Endothelial cell of umbilical vein (primary cell): ENCODE measurements around the gene OR1N2. TPM values are rescaled to one million over a fixed set of nuclear protein-coding genes. Genes with fewer than 3 reads are reported as not detected.

Experiments used
- BruUV-seq: library from RNA; stranded (reverse); fragments of 400-500 nt; replicated peaks from 2 replicates; lab custom pipeline; 2021; lab: Mats Ljungman, UMichigan
- CTCF ChIA-PET: fragments of 300-600, 350-600 bp; sonication (Branson Sonifier 250); formaldehyde crosslinking; loops from one replicate; lab custom pipeline; 2021; ENCODE audit warnings: antibody characterized with exemption, inconsistent platforms; lab: Charles Lee
- POLR2A ChIA-PET: fragments of 300-600, 350-600 bp; sonication (Branson Sonifier 250); formaldehyde crosslinking; loops from one replicate; lab custom pipeline; 2021; ENCODE audit warnings: antibody characterized with exemption, inconsistent platforms; lab: Charles Lee
- DNase-seq: peaks from one replicate; pipeline ENCODE4 v3.0.0-alpha.2; 2011; ENCODE audit warnings: low read depth, low spot score
- FAIRE-seq: peaks from 2 replicates; lab custom pipeline; 2011; peaks lifted over from hg19 to GRCh38; lab: Jason Lieb, UNC
- H2AFZ ChIP-seq: 2 replicates; pipeline ENCODE4 v1.6.0; 2012; ENCODE audit warnings: low read depth, low read length, control low read depth, inconsistent platforms
- H3K27ac ChIP-seq: 2 replicates; pipeline ENCODE4 v1.5.1; 2011; ENCODE audit warnings: low read depth, mild to moderate bottlenecking, control low read depth, low read length, moderate library complexity; ENCODE audit not compliant: insufficient read depth
- H3K27me3 ChIP-seq, 2 experiments: 2 replicates each; pipeline versions ENCODE4 v1.6.0 to v1.6.1; 2011; ENCODE audit warnings: low read length in 2 of 2, mixed read lengths in 1 of 2; ENCODE audit not compliant: control insufficient read depth in 2 of 2, insufficient read depth in 2 of 2
- H3K36me3 ChIP-seq, 2 experiments: 2 replicates in 1 of 2; 3 replicates in 1 of 2; pipeline ENCODE4 v1.5.1; 2011; ENCODE audit warnings: low read length in 2 of 2, mild to moderate bottlenecking in 1 of 2, moderate library complexity in 1 of 2; ENCODE audit not compliant: control insufficient read depth in 2 of 2, insufficient read depth in 2 of 2; ENCODE audit errors: extremely low read depth in 1 of 2
- H3K4me1 ChIP-seq: 3 replicates; pipeline ENCODE4 v1.5.1; 2011; ENCODE audit warnings: mild to moderate bottlenecking, low read length; ENCODE audit not compliant: control insufficient read depth, insufficient read depth; ENCODE audit errors: extremely low read depth
- H3K4me2 ChIP-seq: 2 replicates; pipeline ENCODE4 v1.6.1; 2011; ENCODE audit warnings: low read length, control low read depth, mixed read lengths; ENCODE audit not compliant: insufficient read depth
- H3K4me3 ChIP-seq, 3 experiments: fragments of 200-600 bp in 1 of 3; sonication (generic), shearing (Covaris generic) in 1 of 3; replicated peaks in 1 of 3; 2 replicates each; pipeline ENCODE4 v1.5.1; 2011 to 2016; ENCODE audit warnings: control low read depth in 3 of 3, low read length in 3 of 3, mild to moderate bottlenecking in 2 of 3, inconsistent platforms in 1 of 3, low read depth in 1 of 3, moderate library complexity in 1 of 3; ENCODE audit not compliant: insufficient read depth in 1 of 3
- H3K79me2 ChIP-seq: 2 replicates; pipeline ENCODE4 v1.6.0; 2012; ENCODE audit warnings: low read length, inconsistent platforms; ENCODE audit not compliant: control insufficient read depth, insufficient read depth
- H3K9ac ChIP-seq: replicated peaks from 2 replicates; pipeline ENCODE3; 2011; ENCODE audit warnings: low read length, control low read depth; ENCODE audit not compliant: insufficient read depth; ENCODE audit errors: extremely low read depth
- H3K9me1 ChIP-seq: replicated peaks from 3 replicates; pipeline ENCODE4 v1.6.0; 2011; ENCODE audit warnings: mild to moderate bottlenecking, low read length; ENCODE audit not compliant: control insufficient read depth, insufficient read depth; ENCODE audit errors: extremely low read depth
- H3K9me3 ChIP-seq: replicated peaks from 2 replicates; pipeline ENCODE4 v1.5.1; 2012; ENCODE audit warnings: low read length, inconsistent platforms; ENCODE audit not compliant: control insufficient read depth, insufficient read depth
- H4K20me1 ChIP-seq: replicated peaks from 2 replicates; pipeline ENCODE3; 2011; ENCODE audit warnings: mild to moderate bottlenecking, low read length; ENCODE audit not compliant: control insufficient read depth, insufficient read depth; ENCODE audit errors: extremely low read depth
- CTCF ChIP-seq, 2 donors: IDR thresholded peaks; 1 replicate in 1 of 2; 2 replicates in 1 of 2; pipeline ENCODE4 v1.5.1; 2011; ENCODE audit warnings: low read length in 2 of 2, mild to moderate bottlenecking in 2 of 2, moderate library complexity in 2 of 2, control low read depth in 1 of 2, inconsistent platforms in 1 of 2, low read depth in 1 of 2; ENCODE audit not compliant: insufficient read depth in 1 of 2; ENCODE audit errors: extremely low read depth in 1 of 2
- EZH2 ChIP-seq: IDR thresholded peaks from 2 replicates; pipeline ENCODE4 v1.6.1; 2012; ENCODE audit warnings: borderline replicate concordance, low read depth, mild to moderate bottlenecking, moderate library complexity, low read length, inconsistent platforms; ENCODE audit not compliant: severe bottlenecking
- FOS ChIP-seq: IDR thresholded peaks from 2 replicates; pipeline ENCODE4 v1.6.1; 2011; ENCODE audit warnings: mild to moderate bottlenecking, low read length, moderate library complexity, borderline replicate concordance; ENCODE audit not compliant: insufficient read depth
- GATA2 ChIP-seq: IDR thresholded peaks from 2 replicates; pipeline ENCODE4 v1.7.0; 2011; ENCODE audit warnings: low read depth, mild to moderate bottlenecking, moderate library complexity, mixed read lengths, low read length; ENCODE audit not compliant: insufficient read length, insufficient read depth
- JUN ChIP-seq: IDR thresholded peaks from 2 replicates; pipeline ENCODE4 v1.6.1; 2011; ENCODE audit warnings: borderline replicate concordance, low read depth; ENCODE audit not compliant: insufficient read length, insufficient read depth
- MYC ChIP-seq: IDR thresholded peaks from one replicate; pipeline ENCODE4 v1.6.1; 2011; ENCODE audit warnings: mild to moderate bottlenecking, low read depth, low read length
- POLR2A ChIP-seq: IDR thresholded peaks from 2 replicates; pipeline ENCODE4 v1.6.1; 2012; ENCODE audit warnings: low read depth, mild to moderate bottlenecking, control low read depth, low read length
- POLR2AphosphoS5 ChIP-seq: IDR thresholded peaks from 2 replicates; pipeline ENCODE4 v1.6.1; 2012; ENCODE audit warnings: low read depth, mild to moderate bottlenecking, control low read depth, low read length, moderate library complexity; ENCODE audit not compliant: insufficient read depth
- dilution Hi-C: fragments of 300-500 bp; cut with MboI; formaldehyde crosslinking; loops from one replicate; pipeline ENCODE4 v1.15.0; 2019; ENCODE audit warnings: low sequenced_read_pairs; ENCODE audit not compliant: extremely low pct_ligation_motif_present
- intact Hi-C: fragments of 100-400 bp; cut with micrococcal nuclease; formaldehyde crosslinking; loops from one replicate; pipeline ENCODE4 v1.10.0; 2022
- polyA plus RNA-seq, 4 experiments: library from polyadenylated mRNA; depleted of rRNA in 3 of 4; stranded (reverse) in 3 of 4; unstranded in 1 of 4; fragments of >200 nt; gene quantifications; 2 replicates each; pipeline versions ENCODE4 v1.2.1 to v1.2.3, GENCODE V29; 2011 to 2012; ENCODE audit warnings: missing spikeins in 1 of 4
- total RNA-seq: library from RNA; stranded (reverse); gene quantifications from 2 replicates; pipeline ENCODE4 v1.2.3, GENCODE V29; 2021
- TF ChIP-seq, protein P1 (sequence below): IDR thresholded peaks from 2 replicates; pipeline ENCODE4 v1.6.1; 2011; ENCODE audit not compliant: insufficient read depth, insufficient read length

Gene OR1N2
- total and polyA plus RNA-seq, 2 donors (not counting 3 experiments of a cell fraction or from before 2014, with no cell fraction given), result not detected

- Histone ChIP-seq H3K27me3 (peaks cover 2 to 8% of the 10 kb centered on the region in 2 experiments), H3K27ac (no peak overlapping the region), H3K9ac (no peak overlapping the region), H3K36me3 (no peaks in the 10 kb centered on the region), H3K9me1 (no peaks in the 10 kb centered on the region), H3K4me3 (no peak overlapping the region), H3K9me3 (no peaks in the 10 kb centered on the region), H3K4me2 (no peak overlapping the region), H2AFZ (no peak overlapping the region), H3K79me2 (no peaks in the 10 kb centered on the region), H3K4me1 (no peaks in the 10 kb centered on the region), H4K20me1 (no peaks in the 10 kb centered on the region)
- no TSS peak for BruUV-seq
- ChIA-PET POLR2A (no interaction called here), CTCF (no interaction called here)
- TF ChIP-seq FOS, result no peak
- TF ChIP-seq GATA2, result no peak
- TF ChIP-seq JUN, result no peak
- TF ChIP-seq MYC, result no peak
- no peak for TF ChIP-seq POLR2A
- no peak for TF ChIP-seq CTCF (IDR thresholded peaks at IDR 0.05; ENCODE audit: extremely low read depth in 1 of 2, insufficient read depth in 1 of 2, low read depth in 1 of 2, low read length in 2 of 2)
- TF ChIP-seq POLR2AphosphoS5, result no peak
- intact Hi-C loops, result no loop called here
- FAIRE-seq, result no peak
- no peak for DNase-seq
- dilution Hi-C loops, result no loop called here
These were observed 26.3 kb upstream of the OR1N2 start for GRCh38 chr9:122526602-122527001.

GRCh38 chr9:122527193-122527592 is 25.7 kb upstream of the OR1N2 start, which contains the start of gene OR1N1:
TSS of gene OR1N1 (minus strand) at chr9:122527293. CDS start at chr9:122527293, 0 bp downstream.
- Histone ChIP-seq H3K4me2 (no peak within 1 kb of the TSS), H4K20me1 (no peaks in the 10 kb centered on the region), H3K9me1 (no peaks in the 10 kb centered on the region), H3K4me3 (no peak within 1 kb of the TSS), H3K36me3 (no peaks in the 10 kb centered on the region), H3K4me1 (no peaks in the 10 kb centered on the region), H3K9me3 (no peaks in the 10 kb centered on the region), H3K9ac (no peak within 1 kb of the TSS), H3K27ac (no peak within 1 kb of the TSS), H3K27me3 (peaks cover 2 to 8% of the 10 kb centered on the region in 2 experiments), H2AFZ (no peak within 1 kb of the TSS), H3K79me2 (no peaks in the 10 kb centered on the region)
- no TSS peak for BruUV-seq
- intact Hi-C loops, result no loop called here
- dilution Hi-C loops, result no loop called here
- POLR2A ChIA-PET, result no interaction called here
- TF ChIP-seq POLR2A (no peak), FOS (no peak), JUN (no peak), POLR2AphosphoS5 (no peak), GATA2 (no peak), CTCF (IDR thresholded peaks at IDR 0.05; ENCODE audit: extremely low read depth in 1 of 2, insufficient read depth in 1 of 2, low read depth in 1 of 2, low read length in 2 of 2) (no peak), EZH2 (no peak), MYC (no peak)
- TF ChIP-seq, protein P1, sequence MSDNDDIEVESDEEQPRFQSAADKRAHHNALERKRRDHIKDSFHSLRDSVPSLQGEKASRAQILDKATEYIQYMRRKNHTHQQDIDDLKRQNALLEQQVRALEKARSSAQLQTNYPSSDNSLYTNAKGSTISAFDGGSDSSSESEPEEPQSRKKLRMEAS, result no peak
- no peak for FAIRE-seq
- CTCF ChIA-PET, result interaction anchor here (1.0 kb wide), 1 partner anchor 29 kb away, joined by 3 read pairs; no protein-coding TSS in a partner anchor
- DNase-seq, result no peak
